ENCODE measurements around the gene TMEM252.

The TMEM252 gene

GRCh38 chr9:68507806-68508145 is 32.9 kb downstream of the TMEM252 start:
- H3K4ac ChIP-seq (ENCODE audit: low read depth, low read length) = no peak overlapping the region
- H3K18ac ChIP-seq (ENCODE audit: low read length) = no peak overlapping the region
- H3K4me1 ChIP-seq (ENCODE audit: control insufficient read depth, low read depth, low read length) = no peaks in the 10 kb centered on the region
- no peak for DNase-seq
- no peak overlapping the region for H3K56ac ChIP-seq (ENCODE audit: low read length)
- H2BK5ac ChIP-seq (ENCODE audit: low read length) = no peak overlapping the region
- no peak overlapping the region for H3K4me2 ChIP-seq (ENCODE audit: low read length)
- H3K27ac ChIP-seq (ENCODE audit: low read depth, low read length) = no peak overlapping the region
- no peak overlapping the region for H2AK5ac ChIP-seq (ENCODE audit: low read length)
- H3K79me1 ChIP-seq (ENCODE audit: low read length) = no peaks in the 10 kb centered on the region
- H3K27me3 ChIP-seq (ENCODE audit: insufficient read depth, low read length, poor library complexity) = peaks cover 8% of the 10 kb centered on the region
- no peak overlapping the region for H2BK15ac ChIP-seq (replicated peaks; ENCODE audit: low read depth)
- no peak overlapping the region for H3K23ac ChIP-seq (ENCODE audit: low read length)
- no peaks in the 10 kb centered on the region for H3K36me3 ChIP-seq (ENCODE audit: control insufficient read depth, insufficient read depth, low read length)
- H3K4me3 ChIP-seq (ENCODE audit: low read length) = no peak overlapping the region
- no peaks in the 10 kb centered on the region for H3K79me2 ChIP-seq (ENCODE audit: control insufficient read depth, insufficient read depth, low read length)
- H4K5ac ChIP-seq (ENCODE audit: low read length) = no peak overlapping the region
- WGBS (ENCODE audit: extremely low coverage, insufficient coverage, low lambda C conversion rate) = no CpG with 5 or more reads among the region's 2 CpGs
- no peak overlapping the region for H3K9ac ChIP-seq (ENCODE audit: low read length)
- no peak overlapping the region for H2BK120ac ChIP-seq (ENCODE audit: low read depth, low read length)
- no peak overlapping the region for H4K8ac ChIP-seq (ENCODE audit: low read depth, low read length)

GRCh38 chr9:68507130-68507805 is 33.4 kb downstream of the TMEM252 start:
- Histone ChIP-seq H3K79me1 (ENCODE audit: low read length) (no peaks in the 10 kb centered on the region), H3K4me2 (ENCODE audit: low read length) (no peak overlapping the region), H3K4ac (ENCODE audit: low read depth, low read length) (no peak overlapping the region), H3K18ac (ENCODE audit: low read length) (no peak overlapping the region), H4K5ac (ENCODE audit: low read length) (no peak overlapping the region), H2BK120ac (ENCODE audit: low read depth, low read length) (no peak overlapping the region), H3K36me3 (ENCODE audit: control insufficient read depth, insufficient read depth, low read length) (no peaks in the 10 kb centered on the region), H2BK15ac (replicated peaks; ENCODE audit: low read depth) (no peak overlapping the region), H3K4me1 (ENCODE audit: control insufficient read depth, low read depth, low read length) (no peaks in the 10 kb centered on the region), H3K79me2 (ENCODE audit: control insufficient read depth, insufficient read depth, low read length) (no peaks in the 10 kb centered on the region), H3K27ac (ENCODE audit: low read depth, low read length) (no peak overlapping the region), H4K8ac (ENCODE audit: low read depth, low read length) (no peak overlapping the region), H3K23ac (ENCODE audit: low read length) (no peak overlapping the region), H2AK5ac (ENCODE audit: low read length) (no peak overlapping the region), H3K27me3 (ENCODE audit: insufficient read depth, low read length, poor library complexity) (peaks cover 8% of the 10 kb centered on the region), H2BK5ac (ENCODE audit: low read length) (no peak overlapping the region), H3K9ac (ENCODE audit: low read length) (no peak overlapping the region), H3K4me3 (ENCODE audit: low read length) (no peak overlapping the region), H3K56ac (ENCODE audit: low read length) (no peak overlapping the region)
- DNase-seq = peak; percentile 22
- WGBS (ENCODE audit: extremely low coverage, insufficient coverage, low lambda C conversion rate) = no CpG with 5 or more reads among the region's 7 CpGs

DNA sequence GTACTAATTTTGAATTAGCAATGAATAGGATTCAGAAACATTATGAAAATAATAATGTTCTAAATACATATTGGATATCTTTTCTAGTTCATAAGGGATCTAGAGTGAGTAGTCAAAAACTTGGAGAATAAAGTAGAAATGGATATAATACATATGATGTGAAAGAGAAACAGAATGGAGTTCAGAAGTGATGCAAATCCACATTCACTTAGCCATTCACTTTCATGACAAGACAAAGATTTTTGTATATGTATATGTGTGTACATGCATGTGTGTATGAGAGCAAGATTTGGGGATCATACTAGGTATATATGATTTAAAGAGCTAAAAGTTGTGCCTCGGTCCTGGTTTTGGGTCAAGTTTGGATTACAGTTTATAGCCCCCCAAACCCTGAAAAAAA is 34.1 kb downstream of the TMEM252 start:
- H3K56ac ChIP-seq (ENCODE audit: low read length) = no peak overlapping the region
- no peak overlapping the region for H3K4ac ChIP-seq (ENCODE audit: low read depth, low read length)
- H4K5ac ChIP-seq (ENCODE audit: low read length) = no peak overlapping the region
- no peak overlapping the region for H3K23ac ChIP-seq (ENCODE audit: low read length)
- peaks cover 8% of the 10 kb centered on the region for H3K27me3 ChIP-seq (ENCODE audit: insufficient read depth, low read length, poor library complexity)
- no peaks in the 10 kb centered on the region for H3K79me1 ChIP-seq (ENCODE audit: low read length)
- H2BK120ac ChIP-seq (ENCODE audit: low read depth, low read length) = no peak overlapping the region
- no peak overlapping the region for H2AK5ac ChIP-seq (ENCODE audit: low read length)
- no peak overlapping the region for H3K9ac ChIP-seq (ENCODE audit: low read length)
- H3K27ac ChIP-seq (ENCODE audit: low read depth, low read length) = no peak overlapping the region
- H3K18ac ChIP-seq (ENCODE audit: low read length) = no peak overlapping the region
- no peak overlapping the region for H4K8ac ChIP-seq (ENCODE audit: low read depth, low read length)
- no CpG with 5 or more reads among the region's 1 CpG for WGBS (ENCODE audit: extremely low coverage, insufficient coverage, low lambda C conversion rate)
- H3K4me1 ChIP-seq (ENCODE audit: control insufficient read depth, low read depth, low read length) = no peaks in the 10 kb centered on the region
- no peaks in the 10 kb centered on the region for H3K36me3 ChIP-seq (ENCODE audit: control insufficient read depth, insufficient read depth, low read length)
- no peak for DNase-seq
- no peak overlapping the region for H2BK5ac ChIP-seq (ENCODE audit: low read length)
- H2BK15ac ChIP-seq (replicated peaks; ENCODE audit: low read depth) = no peak overlapping the region
- no peak overlapping the region for H3K4me3 ChIP-seq (ENCODE audit: low read length)
- H3K79me2 ChIP-seq (ENCODE audit: control insufficient read depth, insufficient read depth, low read length) = no peaks in the 10 kb centered on the region
- no peak overlapping the region for H3K4me2 ChIP-seq (ENCODE audit: low read length)

- H2AK5ac ChIP-seq (ENCODE audit: low read length) = no peak overlapping the region
- H3K9ac ChIP-seq (ENCODE audit: low read length) = no peak overlapping the region
- no peak for DNase-seq
- no peaks in the 10 kb centered on the region for H3K4me1 ChIP-seq (ENCODE audit: control insufficient read depth, low read depth, low read length)
- no peaks in the 10 kb centered on the region for H3K79me1 ChIP-seq (ENCODE audit: low read length)
- H4K5ac ChIP-seq (ENCODE audit: low read length) = no peak overlapping the region
- H3K56ac ChIP-seq (ENCODE audit: low read length) = no peak overlapping the region
- H2BK15ac ChIP-seq (replicated peaks; ENCODE audit: low read depth) = no peak overlapping the region
- H3K79me2 ChIP-seq (ENCODE audit: control insufficient read depth, insufficient read depth, low read length) = no peaks in the 10 kb centered on the region
- H3K4ac ChIP-seq (ENCODE audit: low read depth, low read length) = no peak overlapping the region
- no peak overlapping the region for H2BK120ac ChIP-seq (ENCODE audit: low read depth, low read length)
- no peak overlapping the region for H3K4me3 ChIP-seq (ENCODE audit: low read length)
- no peak overlapping the region for H4K8ac ChIP-seq (ENCODE audit: low read depth, low read length)
- H3K4me2 ChIP-seq (ENCODE audit: low read length) = no peak overlapping the region
- H3K27ac ChIP-seq (ENCODE audit: low read depth, low read length) = no peak overlapping the region
- peaks cover 8% of the 10 kb centered on the region for H3K27me3 ChIP-seq (ENCODE audit: insufficient read depth, low read length, poor library complexity)
- no peaks in the 10 kb centered on the region for H3K36me3 ChIP-seq (ENCODE audit: control insufficient read depth, insufficient read depth, low read length)
- no peak overlapping the region for H2BK5ac ChIP-seq (ENCODE audit: low read length)
- no peak overlapping the region for H3K23ac ChIP-seq (ENCODE audit: low read length)
- no peak overlapping the region for H3K18ac ChIP-seq (ENCODE audit: low read length)
- WGBS (ENCODE audit: extremely low coverage, insufficient coverage, low lambda C conversion rate) = no CpG with 5 or more reads among the region's 4 CpGs
Observed at GRCh38 chr9:68505681-68506409, 34.8 kb downstream of the TMEM252 start.

GRCh38 chr9:68502279-68502678 is 38.4 kb downstream of the TMEM252 start:
- Histone ChIP-seq H3K9ac (ENCODE audit: low read length) (no peak overlapping the region), H3K23ac (ENCODE audit: low read length) (no peak overlapping the region), H3K79me1 (ENCODE audit: low read length) (no peaks in the 10 kb centered on the region), H3K4me2 (ENCODE audit: low read length) (no peak overlapping the region), H3K4ac (ENCODE audit: low read depth, low read length) (no peak overlapping the region), H2BK120ac (ENCODE audit: low read depth, low read length) (no peak overlapping the region), H3K79me2 (ENCODE audit: control insufficient read depth, insufficient read depth, low read length) (no peaks in the 10 kb centered on the region), H2BK5ac (ENCODE audit: low read length) (no peak overlapping the region), H3K36me3 (ENCODE audit: control insufficient read depth, insufficient read depth, low read length) (no peaks in the 10 kb centered on the region), H2BK15ac (replicated peaks; ENCODE audit: low read depth) (no peak overlapping the region), H3K4me1 (ENCODE audit: control insufficient read depth, low read depth, low read length) (no peaks in the 10 kb centered on the region), H4K5ac (ENCODE audit: low read length) (no peak overlapping the region), H3K56ac (ENCODE audit: low read length) (no peak overlapping the region), H3K4me3 (ENCODE audit: low read length) (no peak overlapping the region), H3K18ac (ENCODE audit: low read length) (no peak overlapping the region), H3K27me3 (ENCODE audit: insufficient read depth, low read length, poor library complexity) (peaks cover 4% of the 10 kb centered on the region), H4K8ac (ENCODE audit: low read depth, low read length) (no peak overlapping the region), H3K27ac (ENCODE audit: low read depth, low read length) (no peak overlapping the region), H2AK5ac (ENCODE audit: low read length) (no peak overlapping the region)
- WGBS (ENCODE audit: extremely low coverage, insufficient coverage, low lambda C conversion rate) = no CpG with 5 or more reads among the region's 4 CpGs
- DNase-seq = no peak

Data from mesendoderm (in vitro differentiated cells).